HL-60/S4 (cell line): ENCODE results near the gene NUDT14.

Experiments used
- in situ Hi-C: fragments of 300-500 bp; cut with MboI; formaldehyde crosslinking; loops from 2 replicates; pipeline ENCODE4 v1.14.3; 2022; ENCODE audit warnings: low sequenced_read_pairs

Gene NUDT14

GRCh38 chr14:105199093-105199492 lies 18.0 kb upstream of the NUDT14 start:
- in situ Hi-C loops: no loop called here

- in situ Hi-C loops: no loop called here
Observed at GRCh38 chr14:105198588-105198987, 17.5 kb upstream of the NUDT14 start.

- in situ Hi-C loops: no loop called here
Observed at GRCh38 chr14:105197211-105197641, 16.1 kb upstream of the NUDT14 start.

- in situ Hi-C loops: no loop called here
Observed at GRCh38 chr14:105196265-105196960, 15.3 kb upstream of the NUDT14 start.

GRCh38 chr14:105195522-105196264 lies 14.6 kb upstream of the NUDT14 start:
- in situ Hi-C loops: no loop called here

- in situ Hi-C loops: no loop called here
Observed at GRCh38 chr14:105195051-105195450, 13.9 kb upstream of the NUDT14 start.

GRCh38 chr14:105193916-105194782 lies 13.0 kb upstream of the NUDT14 start:
- in situ Hi-C loops: no loop called here

GRCh38 chr14:105192866-105193731 lies 12.0 kb upstream of the NUDT14 start:
- in situ Hi-C loops: no loop called here

GRCh38 chr14:105187935-105188524 lies 6.9 kb upstream of the NUDT14 start:
- in situ Hi-C loops: no loop called here

- in situ Hi-C loops: no loop called here
Observed at GRCh38 chr14:105187116-105187515, 6.0 kb upstream of the NUDT14 start.

GRCh38 chr14:105185973-105186372 lies 4.9 kb upstream of the NUDT14 start:
- in situ Hi-C loops: no loop called here

GRCh38 chr14:105185001-105185400 lies 3.9 kb upstream of the NUDT14 start:
- in situ Hi-C loops: no loop called here

GRCh38 chr14:105184461-105184860 lies 3.3 kb upstream of the NUDT14 start:
- in situ Hi-C loops: no loop called here

GRCh38 chr14:105182296-105183020 lies 1.3 kb upstream of the NUDT14 start:
- in situ Hi-C loops: no loop called here

GRCh38 chr14:105181549-105182295 lies 610 bp upstream of the NUDT14 start:
- in situ Hi-C loops: no loop called here

GRCh38 chr14:105179191-105179590 lies 1.9 kb downstream of the NUDT14 start:
- in situ Hi-C loops: no loop called here

- in situ Hi-C loops: no loop called here
Observed at GRCh38 chr14:105178868-105179140, 2.3 kb downstream of the NUDT14 start.

GRCh38 chr14:105178069-105178867 lies 2.8 kb downstream of the NUDT14 start:
- in situ Hi-C loops: no loop called here
